Common myeloid progenitor, CD34-positive (primary cell): ENCODE measurements around the gene SPATA16.

Experiments
- CTCF ChIA-PET: fragments of 350-600 bp; sonication (Branson Sonifier 250); formaldehyde crosslinking; loops from one replicate; lab custom pipeline; 2021; ENCODE audit warnings: antibody characterized with exemption; lab: Charles Lee
- POLR2A ChIA-PET: fragments of 350-600 bp; sonication (Branson Sonifier 250); formaldehyde crosslinking; loops from one replicate; lab custom pipeline; 2021; ENCODE audit warnings: antibody characterized with exemption; lab: Charles Lee
- DNase-seq, 3 donors: peaks; one replicate each; pipeline versions ENCODE4 v3.0.0 to v3.0.0-alpha.2; 2013
- H3K27ac ChIP-seq, 2 experiments: 1 replicate in 1 of 2; 2 replicates in 1 of 2; pipeline ENCODE4 v1.7.0; 2013; ENCODE audit warnings: inconsistent platforms in 2 of 2, low read length in 2 of 2, mild to moderate bottlenecking in 2 of 2, low read depth in 1 of 2, moderate library complexity in 1 of 2; ENCODE audit not compliant: severe bottlenecking in 2 of 2, insufficient read depth in 1 of 2, poor library complexity in 1 of 2
- H3K27me3 ChIP-seq, 5 experiments: replicated peaks in 2 of 5; 1 replicate in 3 of 5; 2 replicates in 2 of 5; pipeline versions ENCODE4 v1.6.1 to v1.7.0; 2013; ENCODE audit warnings: low read length in 4 of 5, mild to moderate bottlenecking in 2 of 5, moderate library complexity in 2 of 5, inconsistent platforms in 1 of 5; ENCODE audit not compliant: insufficient read depth in 5 of 5, control insufficient read depth in 4 of 5
- H3K36me3 ChIP-seq, 4 experiments: 1 replicate in 2 of 4; 2 replicates in 2 of 4; pipeline versions ENCODE4 v1.6.1 to v1.7.0; 2013; ENCODE audit warnings: low read length in 3 of 4, control low read depth in 1 of 4, mild to moderate bottlenecking in 1 of 4; ENCODE audit not compliant: control insufficient read depth in 4 of 4, insufficient read depth in 4 of 4
- H3K4me1 ChIP-seq, 4 experiments: 1 replicate in 3 of 4; 2 replicates in 1 of 4; pipeline versions ENCODE4 v1.6.1 to v1.7.1; 2013; ENCODE audit warnings: low read length in 3 of 4, mild to moderate bottlenecking in 3 of 4, control low read depth in 1 of 4, inconsistent platforms in 1 of 4, moderate library complexity in 1 of 4; ENCODE audit not compliant: control insufficient read depth in 4 of 4, insufficient read depth in 4 of 4; ENCODE audit errors: control extremely low read depth in 1 of 4
- H3K4me3 ChIP-seq, 7 experiments: 1 replicate in 4 of 7; 2 replicates in 3 of 7; pipeline versions ENCODE4 v1.5.1 to v1.7.0; 2013; ENCODE audit warnings: mild to moderate bottlenecking in 7 of 7, low read length in 6 of 7, moderate library complexity in 6 of 7, inconsistent platforms in 2 of 7, low read depth in 2 of 7, control low read depth in 1 of 7; ENCODE audit not compliant: insufficient read depth in 4 of 7, control insufficient read depth in 1 of 7; ENCODE audit errors: extremely low read depth in 1 of 7
- H3K9me3 ChIP-seq, 5 experiments: 1 replicate in 4 of 5; 2 replicates in 1 of 5; pipeline versions ENCODE4 v1.6.1 to v1.7.1; 2013; ENCODE audit warnings: low read length in 4 of 5, mild to moderate bottlenecking in 2 of 5, inconsistent platforms in 1 of 5, low read depth in 1 of 5, moderate library complexity in 1 of 5; ENCODE audit not compliant: control insufficient read depth in 4 of 5, insufficient read depth in 2 of 5; ENCODE audit errors: control extremely low read depth in 1 of 5
- WGBS: methylation state at CpG from one replicate; pipeline ENCODE4 v1.1.5; 2013; ENCODE audit not compliant: insufficient coverage; 5-methylcytosine and 5-hydroxymethylcytosine counted together

SPATA16 gene

DNA sequence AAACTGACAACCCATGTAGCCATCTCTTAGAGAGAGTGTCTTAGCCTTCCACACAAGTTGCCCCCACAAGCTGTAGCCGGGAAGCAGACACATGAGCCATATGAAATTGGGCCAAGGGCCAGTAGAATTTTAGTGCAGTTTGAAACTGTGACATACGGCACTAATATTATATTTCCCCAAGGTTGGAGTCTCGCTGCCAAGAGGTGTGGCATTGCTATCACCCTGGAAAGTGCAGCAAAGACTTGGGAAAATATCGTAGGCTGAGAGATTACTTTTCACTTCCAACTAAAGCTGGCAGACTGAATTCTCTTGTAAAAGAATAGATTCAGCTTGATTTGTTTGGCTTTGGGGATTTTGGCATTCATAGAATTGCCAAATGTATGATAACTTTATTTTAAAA is 301.4 kb downstream of the SPATA16 start:
- WGBS, result 93% methylated on average over 3 of the region's 4 CpGs

More for the DNA sequence above, 301.4 kb downstream of the SPATA16 start:
- Histone ChIP-seq H3K4me1 (no peaks in the 10 kb centered on the region), H3K27me3 (no peaks in the 10 kb centered on the region), H3K4me3 (no peak overlapping the region), H3K36me3 (no peaks in the 10 kb centered on the region), H3K9me3 (no peaks in the 10 kb centered on the region), H3K27ac (no peak overlapping the region)
- no peak for DNase-seq
- ChIA-PET POLR2A (no interaction called here), CTCF (no interaction called here)
